Endothelial cell of umbilical vein (primary cell): ENCODE results near the gene DLGAP1.

Experiments used
- EZH2 ChIP-seq: IDR thresholded peaks from 2 replicates; pipeline ENCODE4 v1.6.1; 2012; ENCODE audit warnings: borderline replicate concordance, low read depth, mild to moderate bottlenecking, moderate library complexity, low read length, inconsistent platforms; ENCODE audit not compliant: severe bottlenecking
- MYC ChIP-seq: IDR thresholded peaks from one replicate; pipeline ENCODE4 v1.6.1; 2011; ENCODE audit warnings: mild to moderate bottlenecking, low read depth, low read length
- POLR2AphosphoS5 ChIP-seq: IDR thresholded peaks from 2 replicates; pipeline ENCODE4 v1.6.1; 2012; ENCODE audit warnings: low read depth, mild to moderate bottlenecking, control low read depth, low read length, moderate library complexity; ENCODE audit not compliant: insufficient read depth
- TF ChIP-seq, protein P1 (sequence below), 2 donors: IDR thresholded peaks; 1 replicate in 1 of 2; 2 replicates in 1 of 2; pipeline ENCODE4 v1.5.1; 2011; ENCODE audit warnings: low read length in 2 of 2, mild to moderate bottlenecking in 2 of 2, moderate library complexity in 2 of 2, control low read depth in 1 of 2, inconsistent platforms in 1 of 2, low read depth in 1 of 2; ENCODE audit not compliant: insufficient read depth in 1 of 2; ENCODE audit errors: extremely low read depth in 1 of 2

- TF ChIP-seq MYC: no peak
- TF ChIP-seq, protein P1, sequence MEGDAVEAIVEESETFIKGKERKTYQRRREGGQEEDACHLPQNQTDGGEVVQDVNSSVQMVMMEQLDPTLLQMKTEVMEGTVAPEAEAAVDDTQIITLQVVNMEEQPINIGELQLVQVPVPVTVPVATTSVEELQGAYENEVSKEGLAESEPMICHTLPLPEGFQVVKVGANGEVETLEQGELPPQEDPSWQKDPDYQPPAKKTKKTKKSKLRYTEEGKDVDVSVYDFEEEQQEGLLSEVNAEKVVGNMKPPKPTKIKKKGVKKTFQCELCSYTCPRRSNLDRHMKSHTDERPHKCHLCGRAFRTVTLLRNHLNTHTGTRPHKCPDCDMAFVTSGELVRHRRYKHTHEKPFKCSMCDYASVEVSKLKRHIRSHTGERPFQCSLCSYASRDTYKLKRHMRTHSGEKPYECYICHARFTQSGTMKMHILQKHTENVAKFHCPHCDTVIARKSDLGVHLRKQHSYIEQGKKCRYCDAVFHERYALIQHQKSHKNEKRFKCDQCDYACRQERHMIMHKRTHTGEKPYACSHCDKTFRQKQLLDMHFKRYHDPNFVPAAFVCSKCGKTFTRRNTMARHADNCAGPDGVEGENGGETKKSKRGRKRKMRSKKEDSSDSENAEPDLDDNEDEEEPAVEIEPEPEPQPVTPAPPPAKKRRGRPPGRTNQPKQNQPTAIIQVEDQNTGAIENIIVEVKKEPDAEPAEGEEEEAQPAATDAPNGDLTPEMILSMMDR (IDR thresholded peaks at IDR 0.05; ENCODE audit: extremely low read depth in 1 of 2, insufficient read depth in 1 of 2, low read depth in 1 of 2, low read length in 2 of 2): no peak
- no peak for TF ChIP-seq EZH2
- TF ChIP-seq POLR2AphosphoS5: no peak
Measured at GRCh38 chr18:3784949-3785348, 670.2 kb downstream of the DLGAP1 start.
